HL-60 (cell line): Measurements from ENCODE around the gene THSD7B.

Experiments
- CTCF ChIP-seq: IDR thresholded peaks from one replicate; pipeline ENCODE4 v1.5.1; 2011; ENCODE audit warnings: low read length, control low read depth, inconsistent platforms; ENCODE audit not compliant: insufficient read depth
- REST ChIP-seq: IDR thresholded peaks from 2 replicates; pipeline ENCODE4 v1.6.1; 2012; ENCODE audit warnings: low read depth; ENCODE audit not compliant: insufficient replicate concordance
- SPI1 ChIP-seq: IDR thresholded peaks from 2 replicates; pipeline ENCODE4 v1.6.1; 2012; ENCODE audit warnings: low read depth, mild to moderate bottlenecking, borderline replicate concordance

- TF ChIP-seq CTCF = no peak
- no peak for TF ChIP-seq REST
- peak; percentile 55; the same call in 1 of the 2 replicates for TF ChIP-seq SPI1
Measured at GRCh38 chr2:137187216-137187615, 421.9 kb downstream of the THSD7B start.
